HG03066 (cell line): ENCODE measurements around the gene VPS37B.
A peak's percentile ranks its signal among the peaks of the same experiment; 100 is the strongest.

ENCODE experiments used
- ATAC-seq: cut with Tn5 transposase; IDR thresholded peaks from one replicate; pipeline ENCODE4 v1.9.1; 2021; ENCODE audit warnings: low read depth; ENCODE audit not compliant: unreplicated experiment

The VPS37B gene

GRCh38 chr12:122867691-122868461 lies 28.0 kb downstream of the VPS37B start:
- no peak for ATAC-seq

- no peak for ATAC-seq
Measured at GRCh38 chr12:122866950-122867607, 28.8 kb downstream of the VPS37B start.

- ATAC-seq, result no peak
Measured at GRCh38 chr12:122866379-122866778, 29.5 kb downstream of the VPS37B start.

GRCh38 chr12:122865268-122866231 lies 30.4 kb downstream of the VPS37B start:
- no peak for ATAC-seq

DNA sequence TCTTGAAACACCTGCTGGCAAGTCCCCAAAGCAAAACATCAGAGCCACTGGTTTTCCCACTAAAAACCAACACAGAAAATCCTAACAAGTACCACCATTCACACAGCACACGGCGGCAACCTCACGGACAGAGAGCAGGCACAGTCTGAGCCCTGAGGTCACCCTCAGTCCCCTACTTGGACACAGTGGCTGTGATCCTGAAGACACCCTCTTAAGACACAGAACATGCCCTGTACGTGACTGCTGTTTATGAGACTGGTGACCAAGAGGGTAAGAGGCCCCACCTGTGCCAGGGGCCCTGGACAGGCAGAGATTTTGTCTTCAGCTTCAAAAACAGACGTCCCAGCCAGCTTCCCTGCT lies 31.1 kb downstream of the VPS37B start:
- no peak for ATAC-seq

- ATAC-seq, result no peak
Measured at GRCh38 chr12:122862872-122863701, 32.8 kb downstream of the VPS37B start.

GRCh38 chr12:122862110-122862634 lies 33.8 kb downstream of the VPS37B start:
- ATAC-seq, result no peak

GRCh38 chr12:122861587-122861970 lies 34.3 kb downstream of the VPS37B start:
- no peak for ATAC-seq

- ATAC-seq, result no peak
Measured at GRCh38 chr12:122860854-122861586, 34.9 kb downstream of the VPS37B start.

- ATAC-seq, result peak; percentile 53
Measured at GRCh38 chr12:122860040-122860853, 35.7 kb downstream of the VPS37B start.

DNA sequence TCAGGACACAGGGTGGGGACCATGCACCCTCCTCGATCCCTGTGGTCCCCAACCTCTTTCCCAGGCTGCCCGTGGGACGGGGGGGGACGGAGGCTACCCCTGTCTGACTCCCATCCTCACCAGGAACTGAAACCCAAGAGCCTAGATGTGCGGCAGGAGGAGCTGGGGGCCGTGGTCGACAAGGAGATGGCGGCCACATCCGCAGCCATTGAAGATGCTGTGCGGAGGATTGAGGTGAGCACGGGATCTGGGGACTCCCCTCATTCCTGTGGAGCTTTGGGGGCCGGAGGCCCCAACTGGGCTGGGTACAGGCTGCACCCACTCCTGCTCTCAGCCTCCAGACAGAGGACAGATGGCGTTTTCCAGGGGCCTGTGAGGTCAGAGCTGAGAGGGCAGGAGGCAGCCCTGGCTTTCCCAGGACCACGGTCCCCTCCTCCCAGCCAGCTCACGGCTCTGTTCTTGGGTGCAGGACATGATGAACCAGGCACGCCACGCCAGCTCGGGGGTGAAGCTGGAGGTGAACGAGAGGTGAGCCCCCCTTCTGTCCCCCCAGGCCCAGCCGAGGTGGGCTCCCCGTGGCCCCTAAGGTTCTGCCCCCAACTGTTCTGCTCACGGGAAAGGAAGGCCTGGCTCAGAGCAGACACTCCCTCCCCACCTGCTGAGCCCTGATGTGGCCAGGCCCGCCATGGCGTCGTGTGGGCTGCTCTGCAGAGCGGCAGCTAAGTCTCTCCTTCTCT lies 36.5 kb downstream of the VPS37B start:
- no peak for ATAC-seq

- no peak for ATAC-seq
Measured at GRCh38 chr12:122858591-122859302, 37.2 kb downstream of the VPS37B start.

GRCh38 chr12:122858171-122858570 lies 37.8 kb downstream of the VPS37B start:
- no peak for ATAC-seq

DNA sequence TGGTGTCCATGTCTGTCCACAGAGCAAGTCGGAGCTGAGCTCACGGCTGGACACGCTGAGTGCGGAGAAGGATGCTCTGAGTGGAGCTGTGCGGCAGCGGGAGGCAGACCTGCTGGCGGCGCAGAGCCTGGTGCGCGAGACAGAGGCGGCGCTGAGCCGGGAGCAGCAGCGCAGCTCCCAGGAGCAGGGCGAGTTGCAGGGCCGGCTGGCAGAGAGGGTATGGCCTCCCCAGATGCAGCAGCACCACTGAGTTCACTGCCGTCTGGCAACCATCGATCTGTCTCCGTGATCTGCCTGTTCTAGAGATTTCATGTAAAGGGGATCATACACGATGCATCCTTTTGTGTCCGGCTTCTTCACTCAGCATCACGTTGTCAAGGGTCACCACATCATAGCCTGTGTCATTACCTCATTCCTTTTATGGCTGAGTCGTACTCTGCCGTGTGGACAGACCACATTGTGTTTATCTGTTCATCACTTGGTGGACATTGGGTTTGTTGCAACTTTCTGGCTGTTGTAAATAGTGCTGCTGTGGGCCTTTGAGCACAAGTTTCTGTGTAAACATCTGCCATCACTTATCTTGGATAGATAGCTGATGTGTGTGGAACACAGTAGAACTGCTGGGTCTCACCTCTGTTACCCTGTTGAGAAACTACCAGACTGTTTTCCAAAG lies 38.8 kb downstream of the VPS37B start:
- no peak for ATAC-seq

DNA sequence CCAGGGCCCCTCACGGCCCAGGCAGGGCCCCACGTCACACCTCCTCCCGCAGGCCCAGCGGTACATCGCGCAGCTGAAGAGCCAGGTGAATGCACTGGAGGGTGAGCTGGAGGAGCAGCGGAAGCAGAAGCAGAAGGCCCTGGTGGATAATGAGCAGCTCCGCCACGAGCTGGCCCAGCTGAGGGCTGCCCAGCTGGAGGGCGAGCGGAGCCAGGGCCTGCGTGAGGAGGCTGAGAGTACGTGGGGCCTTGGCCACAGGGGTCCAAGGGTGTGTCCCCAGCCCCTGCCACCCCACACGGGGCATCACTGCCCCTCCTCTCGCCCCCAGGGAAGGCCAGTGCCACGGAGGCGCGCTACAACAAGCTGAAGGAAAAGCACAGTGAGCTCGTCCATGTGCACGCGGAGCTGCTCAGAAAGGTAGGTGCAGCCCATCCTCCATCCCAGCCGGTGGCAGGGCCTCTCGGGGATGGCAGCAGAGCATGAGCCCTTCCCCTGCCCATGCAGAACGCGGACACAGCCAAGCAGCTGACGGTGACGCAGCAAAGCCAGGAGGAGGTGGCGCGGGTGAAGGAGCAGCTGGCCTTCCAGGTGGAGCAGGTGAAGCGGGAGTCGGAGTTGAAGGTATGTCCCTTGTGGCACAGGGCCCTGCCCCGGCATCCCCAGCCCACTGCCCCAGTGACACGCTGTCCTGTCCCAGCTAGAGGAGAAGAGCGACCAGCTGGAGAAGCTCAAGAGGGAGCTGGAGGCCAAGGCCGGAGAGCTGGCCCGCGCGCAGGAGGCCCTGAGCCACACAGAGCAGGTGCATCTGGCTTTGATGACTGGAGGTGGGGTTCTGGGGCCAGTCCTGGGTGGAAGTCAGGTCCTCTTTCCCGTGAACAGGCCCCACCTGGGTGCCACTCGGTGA lies 39.7 kb downstream of the VPS37B start:
- no peak for ATAC-seq
